Neuron (in vitro differentiated cells): ENCODE data around the gene SH3YL1.

Experiments
- H2AFZ ChIP-seq: one replicate; pipeline ENCODE4 v1.6.1; 2013; ENCODE audit warnings: low read depth, mild to moderate bottlenecking, inconsistent platforms, low read length, moderate library complexity
- H3K27me3 ChIP-seq: one replicate; pipeline ENCODE4 v1.6.1; 2013; ENCODE audit warnings: low read length; ENCODE audit not compliant: insufficient read depth
- H3K36me3 ChIP-seq: one replicate; pipeline ENCODE4 v1.6.1; 2013; ENCODE audit warnings: low read length; ENCODE audit not compliant: insufficient read depth
- H3K4me1 ChIP-seq: one replicate; pipeline ENCODE4 v1.6.1; 2013; ENCODE audit warnings: low read length; ENCODE audit not compliant: insufficient read depth
- H3K4me3 ChIP-seq: 2 replicates; pipeline ENCODE4 v1.5.1; 2013; ENCODE audit warnings: mild to moderate bottlenecking, low read length, moderate library complexity
- H3K9me3 ChIP-seq: one replicate; pipeline ENCODE4 v1.6.1; 2013; ENCODE audit warnings: low read length

The SH3YL1 gene

GRCh38 chr2:213932-214693 is 49.7 kb downstream of the SH3YL1 start:
- Histone ChIP-seq H3K36me3 (peaks cover 9% of the 10 kb centered on the region), H3K4me3 (no peak overlapping the region), H3K9me3 (no peaks in the 10 kb centered on the region), H3K4me1 (no peaks in the 10 kb centered on the region), H2AFZ (no peak overlapping the region), H3K27me3 (peaks cover 3% of the 10 kb centered on the region)

- H3K36me3 ChIP-seq: peaks cover 1% of the 10 kb centered on the region
- peaks cover 2% of the 10 kb centered on the region for H3K4me1 ChIP-seq
- no peaks in the 10 kb centered on the region for H3K9me3 ChIP-seq
- H2AFZ ChIP-seq: no peak overlapping the region
- peaks cover 3% of the 10 kb centered on the region for H3K27me3 ChIP-seq
- no peak overlapping the region for H3K4me3 ChIP-seq
Observed at GRCh38 chr2:211486-212184, 52.2 kb downstream of the SH3YL1 start.

- Histone ChIP-seq H3K27me3 (peaks cover 3% of the 10 kb centered on the region), H3K9me3 (no peaks in the 10 kb centered on the region)
Observed at GRCh38 chr2:210660-211059, 53.2 kb downstream of the SH3YL1 start.

GRCh38 chr2:209470-209869 is 54.4 kb downstream of the SH3YL1 start:
- Histone ChIP-seq H2AFZ (no peak overlapping the region), H3K27me3 (peaks cover 3% of the 10 kb centered on the region), H3K9me3 (no peaks in the 10 kb centered on the region), H3K4me1 (peaks cover 4% of the 10 kb centered on the region), H3K36me3 (no peaks in the 10 kb centered on the region), H3K4me3 (no peak overlapping the region)

More at GRCh38 chr2:210660-211059, 53.2 kb downstream of the SH3YL1 start:
- Histone ChIP-seq H3K4me1 (peaks cover 4% of the 10 kb centered on the region), H3K36me3 (no peaks in the 10 kb centered on the region), H2AFZ (no peak overlapping the region), H3K4me3 (no peak overlapping the region)

- Histone ChIP-seq H3K27me3 (peaks cover 3% of the 10 kb centered on the region), H3K4me3 (no peak overlapping the region), H3K9me3 (no peaks in the 10 kb centered on the region), H3K4me1 (peaks cover 4% of the 10 kb centered on the region), H2AFZ (no peak overlapping the region), H3K36me3 (no peaks in the 10 kb centered on the region)
Observed at GRCh38 chr2:208335-208734, 55.5 kb downstream of the SH3YL1 start.

- Histone ChIP-seq H3K36me3 (no peaks in the 10 kb centered on the region), H3K4me1 (peaks cover 4% of the 10 kb centered on the region), H3K4me3 (no peak overlapping the region), H2AFZ (no peak overlapping the region), H3K27me3 (no peaks in the 10 kb centered on the region), H3K9me3 (no peaks in the 10 kb centered on the region)
Observed at GRCh38 chr2:203984-204383, 59.8 kb downstream of the SH3YL1 start.

GRCh38 chr2:203401-203800 is 60.4 kb downstream of the SH3YL1 start:
- Histone ChIP-seq H3K36me3 (no peaks in the 10 kb centered on the region), H2AFZ (no peak overlapping the region), H3K27me3 (no peaks in the 10 kb centered on the region), H3K4me1 (peaks cover 4% of the 10 kb centered on the region), H3K4me3 (no peak overlapping the region), H3K9me3 (no peaks in the 10 kb centered on the region)

GRCh38 chr2:202945-203344 is 60.9 kb downstream of the SH3YL1 start:
- Histone ChIP-seq H3K27me3 (no peaks in the 10 kb centered on the region), H3K9me3 (no peaks in the 10 kb centered on the region), H2AFZ (no peak overlapping the region), H3K36me3 (no peaks in the 10 kb centered on the region), H3K4me1 (peaks cover 4% of the 10 kb centered on the region), H3K4me3 (no peak overlapping the region)

GRCh38 chr2:201648-202433 is 62.0 kb downstream of the SH3YL1 start:
- Histone ChIP-seq H3K36me3 (no peaks in the 10 kb centered on the region), H2AFZ (no peak overlapping the region), H3K4me1 (peaks cover 4% of the 10 kb centered on the region), H3K9me3 (no peaks in the 10 kb centered on the region), H3K27me3 (no peaks in the 10 kb centered on the region), H3K4me3 (no peak overlapping the region)

GRCh38 chr2:199041-199966 is 64.5 kb downstream of the SH3YL1 start:
- no peaks in the 10 kb centered on the region for H3K36me3 ChIP-seq
- H3K27me3 ChIP-seq: no peaks in the 10 kb centered on the region
- no peaks in the 10 kb centered on the region for H3K4me1 ChIP-seq
- H2AFZ ChIP-seq: no peak overlapping the region
- no peak overlapping the region for H3K4me3 ChIP-seq
- no peaks in the 10 kb centered on the region for H3K9me3 ChIP-seq

GRCh38 chr2:196406-196805 is 67.4 kb downstream of the SH3YL1 start:
- H3K27me3 ChIP-seq: no peaks in the 10 kb centered on the region
- no peak overlapping the region for H2AFZ ChIP-seq
- H3K36me3 ChIP-seq: no peaks in the 10 kb centered on the region
- H3K9me3 ChIP-seq: no peaks in the 10 kb centered on the region
- no peak overlapping the region for H3K4me3 ChIP-seq
- no peaks in the 10 kb centered on the region for H3K4me1 ChIP-seq

- no peaks in the 10 kb centered on the region for H3K27me3 ChIP-seq
- no peak overlapping the region for H2AFZ ChIP-seq
- H3K4me3 ChIP-seq: no peak overlapping the region
- H3K36me3 ChIP-seq: no peaks in the 10 kb centered on the region
- no peaks in the 10 kb centered on the region for H3K9me3 ChIP-seq
- no peaks in the 10 kb centered on the region for H3K4me1 ChIP-seq
Observed at GRCh38 chr2:195932-196331, 67.9 kb downstream of the SH3YL1 start.
